Parathyroid adenoma (tissue), 2 donors: ENCODE data around the gene PCDHA1.

ENCODE experiments used
- H2AFZ ChIP-seq: fragments of 300-600 bp; sonication (generic); one replicate; pipeline ENCODE4 v1.7.0; 2017; ENCODE audit warnings: antibody characterized with exemption, mild to moderate bottlenecking
- H3K27ac ChIP-seq: fragments of 300-600 bp; sonication (generic); one replicate; pipeline ENCODE4 v1.7.0; 2017
- H3K27me3 ChIP-seq: fragments of 300-600 bp; sonication (generic); one replicate; pipeline ENCODE4 v1.7.0; 2017; ENCODE audit warnings: low read length; ENCODE audit not compliant: control insufficient read depth, insufficient read depth
- H3K36me3 ChIP-seq: fragments of 300-600 bp; sonication (generic); one replicate; pipeline ENCODE4 v1.7.0; 2017; ENCODE audit warnings: low read length; ENCODE audit not compliant: control insufficient read depth, insufficient read depth
- H3K4me1 ChIP-seq: fragments of 300-600 bp; sonication (generic); one replicate; pipeline ENCODE4 v1.7.0; 2017; ENCODE audit warnings: control low read depth
- H3K4me2 ChIP-seq: fragments of 300-600 bp; sonication (generic); one replicate; pipeline ENCODE4 v1.7.0; 2017; ENCODE audit warnings: low read length
- H3K4me3 ChIP-seq: fragments of 300-600 bp; sonication (generic); one replicate; pipeline ENCODE4 v1.7.0; 2017; ENCODE audit warnings: low read depth, low read length
- H3K79me2 ChIP-seq: fragments of 300-600 bp; sonication (generic); one replicate; pipeline ENCODE4 v1.7.0; 2017; ENCODE audit warnings: control low read depth
- H3K9ac ChIP-seq: fragments of 300-600 bp; sonication (generic); one replicate; pipeline ENCODE4 v1.7.0; 2017; ENCODE audit warnings: mild to moderate bottlenecking
- H3K9me3 ChIP-seq: fragments of 300-600 bp; sonication (generic); one replicate; pipeline ENCODE4 v1.7.0; 2017; ENCODE audit warnings: low read length; ENCODE audit not compliant: control insufficient read depth
- CTCF ChIP-seq: fragments of 300-600 bp; sonication (generic); IDR thresholded peaks from one replicate; pipeline ENCODE4 v1.7.0; 2017; ENCODE audit warnings: antibody characterized with exemption, mild to moderate bottlenecking
- donor health status: primary hyperparathyroidism.

The PCDHA1 gene

GRCh38 chr5:140855772-140856674 is 70.1 kb downstream of the PCDHA1 start, which contains the start of gene PCDHA10:
PCDHA10 (plus strand) TSS chr5:140855897; CDS start chr5:140856049, 152 bp downstream.
- peak within 1 kb of the TSS; percentile 96 for H3K27ac ChIP-seq
- H3K79me2 ChIP-seq = peaks cover 3% of the 10 kb centered on the region
- H2AFZ ChIP-seq = peak within 1 kb of the TSS; percentile 72
- no peaks in the 10 kb centered on the region for H3K36me3 ChIP-seq
- no peaks in the 10 kb centered on the region for H3K4me1 ChIP-seq
- TF ChIP-seq CTCF = peak; percentile 52
- H3K9me3 ChIP-seq = no peaks in the 10 kb centered on the region
- H3K4me2 ChIP-seq = peak within 1 kb of the TSS; percentile 65
- peak within 1 kb of the TSS; percentile 23 for H3K9ac ChIP-seq
- peak within 1 kb of the TSS; percentile 51 for H3K4me3 ChIP-seq
- no peaks in the 10 kb centered on the region for H3K27me3 ChIP-seq

GRCh38 chr5:140857177-140857986 is 71.4 kb downstream of the PCDHA1 start:
- H3K79me2 ChIP-seq = peaks cover 3% of the 10 kb centered on the region
- H2AFZ ChIP-seq = no peak overlapping the region
- H3K4me2 ChIP-seq = peak overlapping the region; percentile 65
- no peaks in the 10 kb centered on the region for H3K27me3 ChIP-seq
- no peak overlapping the region for H3K9ac ChIP-seq
- H3K27ac ChIP-seq = peak overlapping the region; percentile 96
- H3K4me3 ChIP-seq = peak overlapping the region; percentile 51
- H3K9me3 ChIP-seq = no peaks in the 10 kb centered on the region
- no peaks in the 10 kb centered on the region for H3K36me3 ChIP-seq
- no peaks in the 10 kb centered on the region for H3K4me1 ChIP-seq
- no peak for TF ChIP-seq CTCF

DNA sequence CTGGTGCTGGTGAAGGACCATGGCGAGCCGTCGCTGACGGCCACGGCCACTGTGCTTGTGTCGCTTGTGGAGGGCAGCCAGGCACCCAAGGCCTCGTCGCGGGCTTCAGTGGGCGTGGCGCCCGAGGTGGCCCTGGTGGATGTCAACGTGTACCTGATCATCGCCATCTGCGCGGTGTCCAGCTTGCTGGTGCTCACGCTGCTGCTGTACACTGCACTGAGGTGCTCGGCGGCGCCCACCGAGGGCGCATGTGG is 72.0 kb downstream of the PCDHA1 start:
- Histone ChIP-seq H3K79me2 (peaks cover 3% of the 10 kb centered on the region), H3K36me3 (no peaks in the 10 kb centered on the region), H2AFZ (no peak overlapping the region), H3K4me3 (no peak overlapping the region), H3K4me1 (no peaks in the 10 kb centered on the region), H3K27ac (no peak overlapping the region), H3K9ac (no peak overlapping the region), H3K9me3 (no peaks in the 10 kb centered on the region), H3K4me2 (no peak overlapping the region), H3K27me3 (no peaks in the 10 kb centered on the region)
- no peak for TF ChIP-seq CTCF

DNA sequence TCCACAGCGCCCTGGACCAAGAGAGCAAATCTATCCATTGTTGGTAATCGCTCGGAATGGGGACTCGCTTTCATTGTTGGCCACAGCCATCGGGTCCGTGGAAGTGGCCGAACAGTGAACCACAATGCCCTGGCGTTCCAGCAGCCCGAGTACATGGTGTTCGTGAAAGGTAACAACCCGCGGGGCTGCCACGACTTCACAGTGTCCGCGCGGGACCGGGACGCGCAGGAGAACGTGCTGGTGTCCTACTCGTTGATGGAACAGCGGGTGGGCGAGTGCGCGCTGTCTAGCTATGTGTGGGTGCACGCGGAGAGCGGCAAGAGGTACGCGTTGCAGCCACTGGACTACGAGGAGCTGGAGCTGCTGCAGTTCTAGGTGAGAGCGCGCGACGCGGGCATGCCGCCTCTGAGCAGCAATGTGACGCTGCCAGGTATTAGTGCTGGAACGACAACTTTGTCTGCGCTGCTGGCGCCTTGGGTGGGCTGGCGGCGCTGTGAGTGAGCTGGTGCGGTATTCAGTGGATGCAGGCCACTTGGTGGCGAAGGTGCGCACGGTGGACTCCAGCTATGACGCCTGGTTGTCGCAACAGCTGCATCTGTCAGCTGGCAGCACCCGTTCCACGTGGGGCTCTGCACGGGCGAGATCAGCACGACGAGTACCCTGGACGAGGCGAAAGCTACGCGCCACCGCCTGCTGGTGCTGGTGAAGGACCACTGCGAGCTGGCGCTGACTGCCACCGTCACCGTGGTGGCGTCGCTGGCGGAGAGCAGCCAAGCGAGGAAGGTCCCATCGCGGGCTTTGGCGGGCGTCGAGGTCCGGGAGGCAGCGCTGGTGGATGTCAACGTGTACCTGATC is 76.7 kb downstream of the PCDHA1 start:
- Histone ChIP-seq H3K27me3 (no peaks in the 10 kb centered on the region), H3K9ac (no peak overlapping the region), H3K4me2 (no peak overlapping the region), H3K4me1 (no peaks in the 10 kb centered on the region), H3K4me3 (no peak overlapping the region), H2AFZ (no peak overlapping the region), H3K36me3 (no peaks in the 10 kb centered on the region), H3K9me3 (no peaks in the 10 kb centered on the region), H3K79me2 (peaks cover 3% of the 10 kb centered on the region), H3K27ac (no peak overlapping the region)
- TF ChIP-seq CTCF = no peak
